Type B pancreatic cell (in vitro differentiated cells): ENCODE data around the gene NRSN2. TPM values are rescaled to one million over a fixed set of nuclear protein-coding genes. Genes with fewer than 3 reads are reported as not detected.

Experiments used
- DNase-seq: peaks from one replicate; pipeline ENCODE4 v3.0.0; 2021; ENCODE audit warnings: mixed read lengths; ENCODE audit not compliant: unreplicated experiment; ENCODE audit errors: extremely low spot score
- H3K27ac Mint-ChIP-seq: 2 replicates; pipeline ENCODE4 v1.8.0; 2021; ENCODE audit warnings: mild to moderate bottlenecking, mixed read lengths
- H3K27me3 Mint-ChIP-seq: 2 replicates; pipeline ENCODE4 v1.8.0; 2021; ENCODE audit warnings: mixed read lengths
- H3K36me3 Mint-ChIP-seq: 2 replicates; pipeline ENCODE4 v1.8.0; 2021; ENCODE audit warnings: mixed read lengths
- H3K4me1 Mint-ChIP-seq: one replicate; pipeline ENCODE4 v1.8.0; 2021; ENCODE audit warnings: mixed read lengths; ENCODE audit not compliant: unreplicated experiment
- H3K4me3 Mint-ChIP-seq: 2 replicates; pipeline ENCODE4 v1.8.0; 2021; ENCODE audit warnings: mild to moderate bottlenecking, mixed read lengths
- H3K9me3 Mint-ChIP-seq: 2 replicates; pipeline ENCODE4 v1.8.0; 2021; ENCODE audit warnings: mixed read lengths
- CTCF ChIP-seq: fragments of 200-600 bp; sonication (generic); conservative IDR thresholded peaks from 2 replicates; pipeline ENCODE4 v1.5.0; 2021; ENCODE audit warnings: antibody characterized with exemption, mild to moderate bottlenecking
- long read RNA-seq: library from polyadenylated mRNA; unstranded; transcript quantifications from one replicate; pipeline ENCODE4 v2.0.0, GENCODE V29; 2020
- total RNA-seq: library from RNA; stranded (reverse); gene quantifications from 2 replicates; pipeline ENCODE4 v1.2.1, GENCODE V29; 2021; ENCODE audit warnings: low replicate concordance

NRSN2 gene
- 33.8 and 43.0 TPM in 2 replicates for total RNA-seq
- long read RNA-seq, partial matches to known transcripts, result 0 of 3 reads
- long read RNA-seq, other reads (novel, unspliced or antisense), result 3 of 3 reads

- H3K36me3 Mint-ChIP-seq, result peaks cover 14% of the 10 kb centered on the region
- H3K4me3 Mint-ChIP-seq, result peak within 1 kb of the TSS; percentile 96
- H3K27me3 Mint-ChIP-seq, result no peaks in the 10 kb centered on the region
- no peaks in the 10 kb centered on the region for H3K9me3 Mint-ChIP-seq
- TF ChIP-seq CTCF, result no peak
- DNase-seq, result no peak
- peak within 1 kb of the TSS; percentile 96 for H3K27ac Mint-ChIP-seq
- H3K4me1 Mint-ChIP-seq, result peaks cover 16% of the 10 kb centered on the region
Measured at GRCh38 chr20:346640-347316, at the start of gene NRSN2. Gene NRSN2 (plus strand): TSS chr20:347111. CDS start chr20:349644, 2,533 bp downstream.

DNA sequence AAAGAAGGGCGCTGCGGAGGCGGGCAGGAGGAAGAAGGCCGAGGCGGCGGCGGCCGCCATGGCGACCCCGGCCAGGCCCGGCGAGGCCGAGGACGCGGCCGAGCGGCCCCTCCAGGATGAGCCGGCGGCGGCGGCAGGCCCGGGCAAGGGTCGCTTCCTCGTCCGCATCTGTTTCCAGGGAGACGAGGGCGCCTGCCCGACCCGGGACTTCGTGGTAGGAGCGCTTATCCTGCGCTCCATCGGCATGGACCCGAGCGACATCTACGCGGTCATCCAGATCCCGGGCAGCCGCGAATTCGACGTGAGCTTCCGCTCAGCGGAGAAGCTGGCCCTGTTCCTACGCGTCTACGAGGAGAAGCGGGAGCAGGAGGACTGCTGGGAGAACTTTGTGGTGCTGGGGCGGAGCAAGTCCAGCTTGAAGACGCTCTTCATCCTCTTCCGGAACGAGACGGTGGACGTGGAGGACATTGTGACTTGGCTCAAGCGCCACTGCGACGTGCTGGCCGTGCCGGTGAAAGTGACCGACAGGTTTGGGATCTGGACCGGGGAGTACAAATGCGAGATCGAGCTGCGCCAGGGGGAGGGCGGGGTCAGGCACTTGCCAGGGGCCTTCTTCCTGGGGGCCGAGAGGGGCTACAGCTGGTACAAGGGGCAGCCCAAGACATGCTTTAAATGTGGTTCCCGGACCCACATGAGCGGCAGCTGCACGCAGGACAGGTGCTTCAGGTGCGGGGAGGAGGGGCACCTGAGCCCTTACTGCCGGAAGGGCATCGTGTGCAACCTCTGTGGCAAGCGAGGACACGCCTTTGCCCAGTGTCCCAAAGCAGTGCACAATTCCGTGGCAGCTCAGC lies 48.8 kb upstream of the NRSN2 start:
- Mint-ChIP-seq H3K9me3 (no peaks in the 10 kb centered on the region), H3K27me3 (peaks cover 4% of the 10 kb centered on the region), H3K4me1 (peaks cover 40% of the 10 kb centered on the region), H3K36me3 (peaks cover 20% of the 10 kb centered on the region), H3K27ac (peak overlapping the region; percentile 93), H3K4me3 (peak overlapping the region; percentile 98)
- no peak for DNase-seq
- TF ChIP-seq CTCF, result no peak

GRCh38 chr20:298776-299391 lies 48.0 kb upstream of the NRSN2 start:
- H3K4me3 Mint-ChIP-seq, result peak overlapping the region; percentile 98
- no peak for DNase-seq
- H3K27ac Mint-ChIP-seq, result peak overlapping the region; percentile 93
- TF ChIP-seq CTCF, result no peak
- peaks cover 4% of the 10 kb centered on the region for H3K27me3 Mint-ChIP-seq
- peaks cover 22% of the 10 kb centered on the region for H3K36me3 Mint-ChIP-seq
- peaks cover 40% of the 10 kb centered on the region for H3K4me1 Mint-ChIP-seq
- no peaks in the 10 kb centered on the region for H3K9me3 Mint-ChIP-seq

- Mint-ChIP-seq H3K27ac (peak overlapping the region; percentile 37), H3K4me1 (peaks cover 40% of the 10 kb centered on the region), H3K9me3 (no peaks in the 10 kb centered on the region), H3K4me3 (peak overlapping the region; percentile 98), H3K27me3 (peaks cover 4% of the 10 kb centered on the region), H3K36me3 (peaks cover 22% of the 10 kb centered on the region)
- DNase-seq, result no peak
- no peak for TF ChIP-seq CTCF
Measured at GRCh38 chr20:300345-300990, 46.4 kb upstream of the NRSN2 start.
